Muscle of leg (tissue), 11 donors: ENCODE results near the gene ERBB3. TPM values are rescaled to one million over a fixed set of nuclear protein-coding genes. Genes with fewer than 3 reads are reported as not detected.

ENCODE experiments used
- DNase-seq: peaks from one replicate; pipeline ENCODE4 v3.0.0; 2013
- H3K27ac ChIP-seq: one replicate; pipeline ENCODE4 v1.5.1; 2013; ENCODE audit warnings: mild to moderate bottlenecking, low read length, control low read depth
- H3K27me3 ChIP-seq: one replicate; pipeline ENCODE4 v1.6.1; 2013; ENCODE audit warnings: low read length; ENCODE audit not compliant: control insufficient read depth, insufficient read depth
- H3K36me3 ChIP-seq: one replicate; pipeline ENCODE4 v1.6.1; 2013; ENCODE audit warnings: low read length; ENCODE audit not compliant: control insufficient read depth, insufficient read depth
- H3K4me1 ChIP-seq: one replicate; pipeline ENCODE4 v1.6.1; 2013; ENCODE audit warnings: low read length; ENCODE audit not compliant: control insufficient read depth, insufficient read depth
- H3K4me3 ChIP-seq: one replicate; pipeline ENCODE4 v1.5.1; 2013; ENCODE audit warnings: low read length, control low read depth
- H3K9me3 ChIP-seq: replicated peaks from 2 replicates; pipeline ENCODE4 v1.6.1; 2013; ENCODE audit warnings: low read depth, low read length; ENCODE audit not compliant: control insufficient read depth
- WGBS: methylation state at CpG from one replicate; pipeline ENCODE4 v1.1.5; 2013; ENCODE audit warnings: missing lambda C conversion rate; ENCODE audit not compliant: insufficient coverage; 5-methylcytosine and 5-hydroxymethylcytosine counted together
- polyA plus RNA-seq, 8 donors: library from polyadenylated mRNA; unstranded; fragments of 120-200 nt; gene quantifications; one replicate each; pipeline versions ENCODE4 v1.2.1 to v1.2.3, GENCODE V29; 2013; ENCODE audit warnings: inconsistent platforms in 1 of 8, low replicate concordance in 1 of 8; ENCODE audit not compliant: insufficient read length in 8 of 8, insufficient read depth in 1 of 8
- total RNA-seq: library from RNA; stranded (reverse); fragments of 120-200 nt; gene quantifications from one replicate; pipeline ENCODE4 v1.2.4, GENCODE V29; 2013

Gene ERBB3
- total and polyA plus RNA-seq, 9 donors, result 116 to 224 (median 136) TPM

DNA sequence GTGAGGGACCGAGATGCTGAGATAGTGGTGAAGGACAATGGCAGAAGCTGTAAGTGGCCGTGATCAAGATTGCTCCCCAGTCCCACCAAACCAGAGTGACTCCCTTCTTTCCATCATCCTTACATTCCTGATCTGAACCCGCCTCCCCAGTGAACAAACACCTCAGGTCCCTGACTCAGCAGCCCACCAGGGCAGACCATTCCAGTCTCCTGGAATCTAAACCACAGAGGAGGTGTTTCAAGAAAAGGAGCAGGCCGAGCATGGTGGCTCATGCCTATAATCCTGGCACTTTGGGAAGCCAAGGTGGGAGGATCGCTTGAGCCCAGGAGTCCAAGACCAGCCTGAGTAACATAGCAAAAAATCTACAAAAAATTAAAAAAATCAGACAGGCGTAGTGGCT is 6.6 kb downstream of the ERBB3 start:
- WGBS, result 88% methylated on average over 4 of the region's 6 CpGs
- no peaks in the 10 kb centered on the region for H3K27me3 ChIP-seq
- no peaks in the 10 kb centered on the region for H3K9me3 ChIP-seq
- H3K36me3 ChIP-seq, result peaks cover 45% of the 10 kb centered on the region
- no peak overlapping the region for H3K4me3 ChIP-seq
- no peak for DNase-seq
- peaks cover 25% of the 10 kb centered on the region for H3K4me1 ChIP-seq
- no peak overlapping the region for H3K27ac ChIP-seq

DNA sequence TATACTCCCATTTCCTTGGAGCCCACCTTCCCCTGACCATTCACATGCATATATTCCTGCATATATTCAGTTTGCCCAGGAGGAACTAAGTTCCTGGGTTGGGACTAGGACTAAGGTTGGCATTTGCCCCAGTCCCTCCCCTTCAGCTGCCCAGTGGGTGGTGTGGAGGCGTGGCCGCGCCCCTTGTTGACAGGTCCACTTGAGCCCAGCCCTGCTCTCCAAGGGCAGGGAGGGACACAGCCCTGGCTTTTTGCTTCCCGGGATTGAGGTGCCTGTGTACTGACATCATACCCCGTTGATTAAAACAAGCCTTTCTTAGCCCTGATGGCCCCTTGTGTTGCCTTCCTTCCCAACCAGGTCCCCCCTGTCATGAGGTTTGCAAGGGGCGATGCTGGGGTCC is 7.3 kb downstream of the ERBB3 start:
- peak overlapping the region; percentile 21 for H3K27ac ChIP-seq
- DNase-seq, result no peak
- no peaks in the 10 kb centered on the region for H3K9me3 ChIP-seq
- no peaks in the 10 kb centered on the region for H3K27me3 ChIP-seq
- no peak overlapping the region for H3K4me3 ChIP-seq
- peaks cover 45% of the 10 kb centered on the region for H3K36me3 ChIP-seq
- 64% methylated on average over 2 of the region's 6 CpGs for WGBS
- H3K4me1 ChIP-seq, result peaks cover 24% of the 10 kb centered on the region

DNA sequence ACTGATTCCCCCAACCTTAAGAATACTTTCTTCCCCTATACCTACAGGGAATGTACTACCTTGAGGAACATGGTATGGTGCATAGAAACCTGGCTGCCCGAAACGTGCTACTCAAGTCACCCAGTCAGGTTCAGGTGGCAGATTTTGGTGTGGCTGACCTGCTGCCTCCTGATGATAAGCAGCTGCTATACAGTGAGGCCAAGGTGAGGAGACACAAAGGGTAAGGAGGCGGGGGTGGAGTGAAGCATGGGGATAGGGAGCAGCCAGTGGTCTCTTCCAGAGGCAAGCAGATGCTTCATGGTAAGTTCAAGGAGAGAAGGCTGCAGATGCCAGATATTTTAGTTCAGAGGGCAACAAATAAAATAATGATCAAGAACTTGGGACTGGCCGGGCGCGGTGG is 17.8 kb downstream of the ERBB3 start:
- Histone ChIP-seq H3K4me3 (no peak overlapping the region), H3K36me3 (peaks cover 74% of the 10 kb centered on the region), H3K9me3 (no peaks in the 10 kb centered on the region), H3K4me1 (no peaks in the 10 kb centered on the region), H3K27ac (no peak overlapping the region), H3K27me3 (no peaks in the 10 kb centered on the region)
- 83% methylated on average over 3 of the region's 6 CpGs for WGBS
- no peak for DNase-seq

DNA sequence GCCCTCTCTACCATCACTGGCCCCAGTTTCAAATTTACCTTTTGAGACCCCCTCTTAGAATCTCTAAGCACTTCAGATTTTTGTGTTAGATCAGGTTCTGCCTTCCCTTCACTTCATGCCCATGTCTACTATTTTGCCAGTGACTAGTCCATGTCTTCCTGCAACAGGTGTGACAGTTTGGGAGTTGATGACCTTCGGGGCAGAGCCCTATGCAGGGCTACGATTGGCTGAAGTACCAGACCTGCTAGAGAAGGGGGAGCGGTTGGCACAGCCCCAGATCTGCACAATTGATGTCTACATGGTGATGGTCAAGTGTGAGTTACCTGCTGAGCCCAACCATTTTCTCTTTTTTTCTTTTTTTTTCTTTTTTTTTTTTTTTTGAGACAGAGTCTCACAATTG is 18.6 kb downstream of the ERBB3 start:
- no peak overlapping the region for H3K4me3 ChIP-seq
- H3K36me3 ChIP-seq, result peaks cover 70% of the 10 kb centered on the region
- no peaks in the 10 kb centered on the region for H3K4me1 ChIP-seq
- no peak for DNase-seq
- no peaks in the 10 kb centered on the region for H3K9me3 ChIP-seq
- no CpG with 5 or more reads among the region's 3 CpGs for WGBS
- H3K27ac ChIP-seq, result no peak overlapping the region
- H3K27me3 ChIP-seq, result no peaks in the 10 kb centered on the region

- WGBS, result 100% methylated on average over 2 of the region's 4 CpGs
Observed at GRCh38 chr12:56099787-56100186, 19.8 kb downstream of the ERBB3 start.

DNA sequence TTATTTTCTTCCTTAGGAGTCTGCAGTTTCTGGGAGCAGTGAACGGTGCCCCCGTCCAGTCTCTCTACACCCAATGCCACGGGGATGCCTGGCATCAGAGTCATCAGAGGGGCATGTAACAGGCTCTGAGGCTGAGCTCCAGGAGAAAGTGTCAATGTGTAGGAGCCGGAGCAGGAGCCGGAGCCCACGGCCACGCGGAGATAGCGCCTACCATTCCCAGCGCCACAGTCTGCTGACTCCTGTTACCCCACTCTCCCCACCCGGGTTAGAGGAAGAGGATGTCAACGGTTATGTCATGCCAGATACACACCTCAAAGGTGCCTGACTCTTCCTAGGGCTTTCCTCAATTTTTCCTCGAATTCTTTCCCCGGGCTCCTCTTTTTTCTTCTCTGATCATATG is 21.1 kb downstream of the ERBB3 start:
- 87% methylated on average over 13 of the region's 14 CpGs for WGBS
- no peak overlapping the region for H3K27ac ChIP-seq
- peaks cover 7% of the 10 kb centered on the region for H3K4me1 ChIP-seq
- H3K9me3 ChIP-seq, result no peaks in the 10 kb centered on the region
- H3K4me3 ChIP-seq, result no peak overlapping the region
- no peak for DNase-seq
- no peaks in the 10 kb centered on the region for H3K27me3 ChIP-seq
- H3K36me3 ChIP-seq, result peaks cover 53% of the 10 kb centered on the region

More at GRCh38 chr12:56099787-56100186, 19.8 kb downstream of the ERBB3 start:
- no peaks in the 10 kb centered on the region for H3K27me3 ChIP-seq
- no peak overlapping the region for H3K27ac ChIP-seq
- no peak for DNase-seq
- no peak overlapping the region for H3K4me3 ChIP-seq
- no peaks in the 10 kb centered on the region for H3K4me1 ChIP-seq
- peaks cover 60% of the 10 kb centered on the region for H3K36me3 ChIP-seq
- H3K9me3 ChIP-seq, result no peaks in the 10 kb centered on the region

GRCh38 chr12:56102683-56103065 is 22.7 kb downstream of the ERBB3 start:
- no peak for DNase-seq
- H3K4me1 ChIP-seq, result peaks cover 10% of the 10 kb centered on the region
- no peaks in the 10 kb centered on the region for H3K27me3 ChIP-seq
- WGBS, result no CpG with 5 or more reads among the region's 1 CpG
- no peak overlapping the region for H3K27ac ChIP-seq
- H3K9me3 ChIP-seq, result no peaks in the 10 kb centered on the region
- H3K4me3 ChIP-seq, result no peak overlapping the region
- peaks cover 52% of the 10 kb centered on the region for H3K36me3 ChIP-seq

DNA sequence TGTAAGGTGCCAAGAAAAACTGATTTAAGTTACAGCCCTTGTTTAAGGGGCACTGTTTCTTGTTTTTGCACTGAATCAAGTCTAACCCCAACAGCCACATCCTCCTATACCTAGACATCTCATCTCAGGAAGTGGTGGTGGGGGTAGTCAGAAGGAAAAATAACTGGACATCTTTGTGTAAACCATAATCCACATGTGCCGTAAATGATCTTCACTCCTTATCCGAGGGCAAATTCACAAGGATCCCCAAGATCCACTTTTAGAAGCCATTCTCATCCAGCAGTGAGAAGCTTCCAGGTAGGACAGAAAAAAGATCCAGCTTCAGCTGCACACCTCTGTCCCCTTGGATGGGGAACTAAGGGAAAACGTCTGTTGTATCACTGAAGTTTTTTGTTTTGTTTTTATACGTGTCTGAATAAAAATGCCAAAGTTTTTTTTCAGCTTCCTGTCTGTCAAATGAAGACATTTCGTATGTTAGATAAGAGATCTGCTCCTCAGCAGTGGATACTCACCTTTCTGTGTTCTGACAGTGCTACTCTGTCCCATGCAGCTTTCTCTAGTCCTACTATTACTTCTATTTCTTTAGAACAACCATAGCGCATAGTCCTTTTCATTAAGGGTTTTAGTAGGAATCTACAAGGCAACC is 23.2 kb downstream of the ERBB3 start:
- H3K4me3 ChIP-seq, result peak overlapping the region; percentile 82
- H3K36me3 ChIP-seq, result peaks cover 54% of the 10 kb centered on the region
- no peak for DNase-seq
- H3K9me3 ChIP-seq, result no peaks in the 10 kb centered on the region
- H3K4me1 ChIP-seq, result peaks cover 10% of the 10 kb centered on the region
- WGBS, result 61% methylated on average over 2 of the region's 6 CpGs
- H3K27me3 ChIP-seq, result no peaks in the 10 kb centered on the region
- peak overlapping the region; percentile 96 for H3K27ac ChIP-seq

- 8% methylated on average over 7 of the region's 8 CpGs for WGBS
- Histone ChIP-seq H3K27ac (peak overlapping the region; percentile 96), H3K4me3 (peak overlapping the region; percentile 82), H3K4me1 (peaks cover 10% of the 10 kb centered on the region), H3K27me3 (no peaks in the 10 kb centered on the region), H3K36me3 (peaks cover 58% of the 10 kb centered on the region), H3K9me3 (no peaks in the 10 kb centered on the region)
- no peak for DNase-seq
Observed at GRCh38 chr12:56103823-56104108, 23.8 kb downstream of the ERBB3 start.

DNA sequence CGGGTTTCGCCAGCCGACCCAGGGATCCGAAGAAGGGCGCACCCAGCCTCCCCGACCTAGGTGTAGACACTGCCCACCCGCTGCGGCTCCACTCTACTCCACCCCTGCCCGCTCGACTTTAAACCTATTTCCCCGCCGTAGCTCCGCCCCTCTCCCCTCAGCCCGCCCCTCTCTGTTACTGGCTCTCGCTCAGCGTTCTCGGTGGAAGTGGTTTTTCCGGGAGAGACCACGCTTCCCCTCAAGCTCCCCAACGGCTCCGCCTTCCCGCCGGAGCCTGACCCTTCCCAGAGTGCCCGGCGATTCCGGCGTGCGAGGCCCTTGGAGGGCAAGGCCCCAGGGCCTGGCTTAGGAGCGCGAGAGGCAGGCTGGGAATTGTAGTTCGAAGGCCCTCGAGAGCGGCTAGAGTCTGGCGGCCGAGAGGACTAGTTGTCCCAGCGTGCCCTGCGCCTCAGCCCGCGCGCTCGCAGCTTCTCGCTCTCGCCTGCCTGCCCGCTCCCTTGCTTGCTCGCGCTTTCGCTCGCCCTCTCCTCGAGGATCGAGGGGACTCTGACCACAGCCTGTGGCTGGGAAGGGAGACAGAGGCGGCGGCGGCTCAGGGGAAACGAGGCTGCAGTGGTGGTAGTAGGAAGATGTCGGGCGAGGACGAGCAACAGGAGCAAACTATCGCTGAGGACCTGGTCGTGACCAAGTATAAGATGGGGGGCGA is 24.3 kb downstream of the ERBB3 start, which contains the start of gene PA2G4:
Gene PA2G4, plus strand, starts transcription at position 451 of the 706 bp plus-strand sequence. Its CDS starts 179 bp downstream, at position 630.
- H3K27ac ChIP-seq, result peak within 1 kb of the TSS; percentile 96
- H3K4me3 ChIP-seq, result peak within 1 kb of the TSS; percentile 82
- H3K9me3 ChIP-seq, result no peaks in the 10 kb centered on the region
- peaks cover 10% of the 10 kb centered on the region for H3K4me1 ChIP-seq
- peaks cover 56% of the 10 kb centered on the region for H3K36me3 ChIP-seq
- WGBS, result under 1% methylated on average over 48 of the region's 60 CpGs
- peak; percentile 100 for DNase-seq
- no peaks in the 10 kb centered on the region for H3K27me3 ChIP-seq
